SK-N-SH treated with all-trans-retinoic acid at 6 μM for 48 hours (cell line): ENCODE data around the gene THBS3.

Experiments used
- ATAC-seq: fragments of 200-7000 bp; cut with Tn5 transposase; 3 replicates; pipeline ENCODE4 v1.9.1; 2020; ENCODE audit warnings: mild to moderate bottlenecking, moderate library complexity
- ARNTL ChIP-seq: fragments of 450-650 bp; formaldehyde crosslinking; IDR thresholded peaks from 2 replicates; pipeline ENCODE4 v1.5.0; 2020; ENCODE audit warnings: low read depth, mild to moderate bottlenecking, moderate library complexity, borderline replicate concordance
- BACH2 ChIP-seq: fragments of 250-450 bp; sonication (Bioruptor Pico); IDR thresholded peaks from 2 replicates; pipeline ENCODE4 v1.9.0; 2021; ENCODE audit warnings: mild to moderate bottlenecking, borderline replicate concordance
- CREB5 ChIP-seq: fragments of 250-450 bp; sonication (Bioruptor Pico); IDR thresholded peaks from 2 replicates; pipeline ENCODE4 v1.5.1; 2020; ENCODE audit warnings: low read depth, mild to moderate bottlenecking, moderate library complexity
- ESRRG ChIP-seq: fragments of 250-450 bp; sonication (Bioruptor Pico); IDR thresholded peaks from 2 replicates; pipeline ENCODE4 v1.6.1; 2021; ENCODE audit warnings: mild to moderate bottlenecking
- GLIS3 ChIP-seq: fragments of 250-450 bp; sonication (Bioruptor Pico); IDR thresholded peaks from 2 replicates; pipeline ENCODE4 v1.5.0; 2020; ENCODE audit warnings: mild to moderate bottlenecking, moderate library complexity
- ISL1 ChIP-seq: fragments of 250-450 bp; sonication (Bioruptor Pico); IDR thresholded peaks from 2 replicates; pipeline ENCODE4 v2.1.2; 2022; ENCODE audit warnings: mild to moderate bottlenecking, moderate library complexity
- OSR1 ChIP-seq: fragments of 250-450 bp; sonication (Bioruptor Pico); IDR thresholded peaks from 2 replicates; pipeline ENCODE4 v1.8.0; 2022; ENCODE audit warnings: moderate library complexity, mild to moderate bottlenecking, inconsistent platforms
- PATZ1 ChIP-seq: fragments of 250-450 bp; sonication (Bioruptor Pico); IDR thresholded peaks from 2 replicates; pipeline ENCODE4 v1.8.0; 2020; ENCODE audit warnings: mild to moderate bottlenecking, moderate library complexity, borderline replicate concordance
- POU6F1 ChIP-seq: fragments of 250-450 bp; sonication (Bioruptor Pico); IDR thresholded peaks from 2 replicates; pipeline ENCODE4 v1.8.0; 2021; ENCODE audit warnings: low read depth, mild to moderate bottlenecking, moderate library complexity, borderline replicate concordance
- PPARA ChIP-seq: fragments of 250-450 bp; sonication (Bioruptor Pico); IDR thresholded peaks from 2 replicates; pipeline ENCODE4 v1.5.0; 2020; ENCODE audit warnings: mild to moderate bottlenecking, borderline replicate concordance
- SNAI2 ChIP-seq: fragments of 250-450 bp; sonication (Bioruptor Pico); IDR thresholded peaks from 2 replicates; pipeline ENCODE4 v1.5.0; 2020; ENCODE audit warnings: mild to moderate bottlenecking, moderate library complexity
- TCF4 ChIP-seq: fragments of 250-450 bp; sonication (Bioruptor Pico); IDR thresholded peaks from 2 replicates; pipeline ENCODE4 v1.8.0; 2021; ENCODE audit warnings: mild to moderate bottlenecking, moderate library complexity, borderline replicate concordance
- TOX ChIP-seq: fragments of 250-450 bp; sonication (Bioruptor Pico); IDR thresholded peaks from 2 replicates; pipeline ENCODE4 v1.8.0; 2021; ENCODE audit warnings: mild to moderate bottlenecking, moderate library complexity, borderline replicate concordance
- TSHZ2 ChIP-seq: fragments of 250-450 bp; sonication (Bioruptor Pico); IDR thresholded peaks from 2 replicates; pipeline ENCODE4 v1.5.0; 2020; ENCODE audit warnings: mild to moderate bottlenecking, moderate library complexity
- ZC3H10 ChIP-seq: fragments of 250-450 bp; sonication (Bioruptor Pico); IDR thresholded peaks from 2 replicates; pipeline ENCODE4 v1.5.1; 2021; ENCODE audit warnings: mild to moderate bottlenecking, moderate library complexity
- ZFP3 ChIP-seq: fragments of 250-450 bp; sonication (Bioruptor Pico); IDR thresholded peaks from 2 replicates; pipeline ENCODE4 v1.5.0; 2020; ENCODE audit warnings: mild to moderate bottlenecking, moderate library complexity
- ZFP30 ChIP-seq: fragments of 450-650 bp; formaldehyde crosslinking; IDR thresholded peaks from 2 replicates; pipeline ENCODE4 v1.5.0; 2022; ENCODE audit warnings: mild to moderate bottlenecking, moderate library complexity
- ZNF70 ChIP-seq: fragments of 450-650 bp; formaldehyde crosslinking; IDR thresholded peaks from 2 replicates; pipeline ENCODE4 v1.5.0; 2020; ENCODE audit warnings: mild to moderate bottlenecking, moderate library complexity
- ZNF8 ChIP-seq: fragments of 450-650 bp; formaldehyde crosslinking; IDR thresholded peaks from 2 replicates; pipeline ENCODE4 v1.5.0; 2020; ENCODE audit warnings: mild to moderate bottlenecking, moderate library complexity

THBS3 gene

GRCh38 chr1:155242805-155243358 lies 35.2 kb upstream of the THBS3 start:
- ATAC-seq: no peak
- TF ChIP-seq ISL1 (CRISPR knock-in tag): no peak
- no peak for TF ChIP-seq OSR1 (CRISPR knock-in tag)
- no peak for TF ChIP-seq PATZ1 (CRISPR knock-in tag)
- TF ChIP-seq POU6F1: no peak
- TF ChIP-seq ZFP30 (CRISPR knock-in tag): no peak
- TF ChIP-seq ARNTL (CRISPR knock-in tag): no peak
- no peak for TF ChIP-seq GLIS3 (CRISPR knock-in tag)
- no peak for TF ChIP-seq PPARA
- TF ChIP-seq TSHZ2 (CRISPR knock-in tag): no peak
- TF ChIP-seq ZNF8 (CRISPR knock-in tag): no peak
- TF ChIP-seq TOX (CRISPR knock-in tag): no peak
- no peak for TF ChIP-seq ZC3H10
- no peak for TF ChIP-seq ZNF70
- TF ChIP-seq TCF4 (CRISPR knock-in tag): no peak
- TF ChIP-seq ESRRG (CRISPR knock-in tag): no peak
- TF ChIP-seq BACH2 (CRISPR knock-in tag): no peak
- no peak for TF ChIP-seq SNAI2 (CRISPR knock-in tag)
- TF ChIP-seq, all 23 proteins: peak for 0

GRCh38 chr1:155241841-155242264 lies 34.2 kb upstream of the THBS3 start:
- ATAC-seq: no peak
- TF ChIP-seq GLIS3 (CRISPR knock-in tag): no peak
- TF ChIP-seq CREB5 (CRISPR knock-in tag): no peak
- TF ChIP-seq POU6F1: no peak
- TF ChIP-seq PATZ1 (CRISPR knock-in tag): no peak
- TF ChIP-seq BACH2 (CRISPR knock-in tag): no peak
- no peak for TF ChIP-seq ZFP3 (CRISPR knock-in tag)
- TF ChIP-seq TSHZ2 (CRISPR knock-in tag): no peak
- no peak for TF ChIP-seq TOX (CRISPR knock-in tag)
- no peak for TF ChIP-seq ISL1 (CRISPR knock-in tag)
- no peak for TF ChIP-seq ESRRG (CRISPR knock-in tag)
- TF ChIP-seq PPARA: no peak
